Esophagus muscularis mucosa (tissue), 3 donors: ENCODE measurements around the gene TXNDC5.

Experiments used
- POLR2A ChIP-seq: fragments of 450-650 bp; IDR thresholded peaks from one replicate; pipeline ENCODE4 v1.6.1; 2017; ENCODE audit warnings: antibody characterized with exemption, moderate library complexity, mild to moderate bottlenecking, low read depth
- POLR2AphosphoS5 ChIP-seq, 2 donors: sonication (generic); formaldehyde crosslinking; IDR thresholded peaks; one replicate each; pipeline ENCODE4 v1.6.1; 2017; ENCODE audit warnings: antibody characterized with exemption in 2 of 2
- TF ChIP-seq, protein P1 (sequence below), 3 experiments: fragments of 200-600 bp in 2 of 3; fragments of 450-650 bp in 1 of 3; sonication (generic) in 2 of 3; IDR thresholded peaks; one replicate each; pipeline ENCODE4 v1.5.1; 2017 to 2019; ENCODE audit warnings: antibody characterized with exemption in 3 of 3, mild to moderate bottlenecking in 2 of 3, moderate library complexity in 1 of 3

- TF ChIP-seq, protein P1, sequence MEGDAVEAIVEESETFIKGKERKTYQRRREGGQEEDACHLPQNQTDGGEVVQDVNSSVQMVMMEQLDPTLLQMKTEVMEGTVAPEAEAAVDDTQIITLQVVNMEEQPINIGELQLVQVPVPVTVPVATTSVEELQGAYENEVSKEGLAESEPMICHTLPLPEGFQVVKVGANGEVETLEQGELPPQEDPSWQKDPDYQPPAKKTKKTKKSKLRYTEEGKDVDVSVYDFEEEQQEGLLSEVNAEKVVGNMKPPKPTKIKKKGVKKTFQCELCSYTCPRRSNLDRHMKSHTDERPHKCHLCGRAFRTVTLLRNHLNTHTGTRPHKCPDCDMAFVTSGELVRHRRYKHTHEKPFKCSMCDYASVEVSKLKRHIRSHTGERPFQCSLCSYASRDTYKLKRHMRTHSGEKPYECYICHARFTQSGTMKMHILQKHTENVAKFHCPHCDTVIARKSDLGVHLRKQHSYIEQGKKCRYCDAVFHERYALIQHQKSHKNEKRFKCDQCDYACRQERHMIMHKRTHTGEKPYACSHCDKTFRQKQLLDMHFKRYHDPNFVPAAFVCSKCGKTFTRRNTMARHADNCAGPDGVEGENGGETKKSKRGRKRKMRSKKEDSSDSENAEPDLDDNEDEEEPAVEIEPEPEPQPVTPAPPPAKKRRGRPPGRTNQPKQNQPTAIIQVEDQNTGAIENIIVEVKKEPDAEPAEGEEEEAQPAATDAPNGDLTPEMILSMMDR (IDR thresholded peaks at IDR 0.05) = no peak
- TF ChIP-seq POLR2A (no peak), POLR2AphosphoS5 (IDR thresholded peaks at IDR 0.05) (no peak)
Observed at GRCh38 chr6:7899889-7900213, 10.7 kb downstream of the TXNDC5 start.
